DOHH2 (cell line): ENCODE measurements around the gene MYCL.

Experiments used
- H3F3A ChIP-seq: fragments of 200-600 bp; sonication (generic), shearing (Covaris generic); 2 replicates; pipeline ENCODE4 v1.6.0; 2016; ENCODE audit warnings: antibody characterized with exemption, mild to moderate bottlenecking; ENCODE audit not compliant: control insufficient read depth, insufficient read depth
- H3K27ac ChIP-seq: fragments of 200-600 bp; sonication (generic); 2 replicates; pipeline ENCODE4 v1.5.1; 2014; ENCODE audit warnings: low read depth, mild to moderate bottlenecking, low read length, moderate library complexity
- H3K27me3 ChIP-seq: fragments of 200-600 bp; sonication (generic); 2 replicates; pipeline ENCODE4 v1.6.1; 2014; ENCODE audit warnings: mild to moderate bottlenecking, low read length, mixed read lengths; ENCODE audit not compliant: control insufficient read depth
- H3K36me3 ChIP-seq: fragments of 200-600 bp; sonication (generic); 2 replicates; pipeline ENCODE4 v1.6.1; 2014; ENCODE audit warnings: mild to moderate bottlenecking, low read length, moderate library complexity, mixed read lengths; ENCODE audit not compliant: control insufficient read depth
- H3K4me1 ChIP-seq: fragments of 200-600 bp; sonication (generic); 2 replicates; pipeline ENCODE4 v1.6.1; 2014; ENCODE audit warnings: mild to moderate bottlenecking, low read length, mixed read lengths; ENCODE audit not compliant: control insufficient read depth
- H3K4me2 ChIP-seq: fragments of 200-600 bp; sonication (generic); 2 replicates; pipeline ENCODE4 v1.6.0; 2014; ENCODE audit warnings: mild to moderate bottlenecking, low read length, moderate library complexity
- H3K4me3 ChIP-seq: fragments of 200-600 bp; sonication (generic); 2 replicates; pipeline ENCODE4 v1.5.1; 2014; ENCODE audit warnings: mild to moderate bottlenecking, low read length, mixed read lengths
- H3K79me2 ChIP-seq: fragments of 200-600 bp; sonication (generic); 2 replicates; pipeline ENCODE4 v1.6.1; 2014; ENCODE audit warnings: mild to moderate bottlenecking, low read length, mixed read lengths; ENCODE audit not compliant: control insufficient read depth
- H3K9me2 ChIP-seq: fragments of 200-600 bp; sonication (generic); replicated peaks from 2 replicates; pipeline ENCODE4 v1.6.1; 2014; ENCODE audit warnings: mild to moderate bottlenecking, low read length, mixed read lengths; ENCODE audit not compliant: control insufficient read depth
- H3K9me3 ChIP-seq: fragments of 200-600 bp; sonication (generic); 2 replicates; pipeline ENCODE4 v1.6.1; 2014; ENCODE audit warnings: antibody characterized with exemption, low read length, mixed read lengths; ENCODE audit not compliant: control insufficient read depth, insufficient read depth
- H4K20me1 ChIP-seq: fragments of 200-600 bp; sonication (generic); 2 replicates; pipeline ENCODE4 v1.6.0; 2014; ENCODE audit warnings: low read depth, mild to moderate bottlenecking, antibody characterized with exemption, low read length, moderate library complexity; ENCODE audit not compliant: control insufficient read depth, insufficient read depth
- CTCF ChIP-seq: fragments of 200-600 bp; sonication (generic); IDR thresholded peaks from one replicate; pipeline ENCODE4 v1.5.1; 2014; ENCODE audit warnings: antibody characterized with exemption, mild to moderate bottlenecking, low read depth, low read length; ENCODE audit not compliant: poor library complexity, severe bottlenecking
- EZH2phosphoT487 ChIP-seq: fragments of 200-600 bp; sonication (generic); IDR thresholded peaks from 2 replicates; pipeline ENCODE4 v1.6.1; 2017; ENCODE audit warnings: borderline replicate concordance, mild to moderate bottlenecking, antibody characterized with exemption, low read length, moderate library complexity, mixed read lengths

MYCL gene

GRCh38 chr1:39908534-39908933 lies 6.8 kb upstream of the MYCL start:
- no peak overlapping the region for H3K27ac ChIP-seq
- peaks cover 6% of the 10 kb centered on the region; the same call in 1 of the 2 replicates for H3K9me3 ChIP-seq
- H3K36me3 ChIP-seq, result no peaks in the 10 kb centered on the region
- no peaks in the 10 kb centered on the region for H3F3A ChIP-seq
- no peak overlapping the region for H3K4me3 ChIP-seq
- H3K27me3 ChIP-seq, result peaks cover 6% of the 10 kb centered on the region; the same call in 1 of the 2 replicates
- no peaks in the 10 kb centered on the region for H3K9me2 ChIP-seq
- H3K4me2 ChIP-seq, result no peak overlapping the region
- no peaks in the 10 kb centered on the region for H4K20me1 ChIP-seq
- TF ChIP-seq EZH2phosphoT487 (no peak), CTCF (no peak)
- H3K79me2 ChIP-seq, result no peaks in the 10 kb centered on the region
- peaks cover 9% of the 10 kb centered on the region for H3K4me1 ChIP-seq

GRCh38 chr1:39907528-39908453 lies 6.1 kb upstream of the MYCL start:
- Histone ChIP-seq H3K9me2 (no peaks in the 10 kb centered on the region), H3K9me3 (peaks cover 6% of the 10 kb centered on the region; the same call in 1 of the 2 replicates), H3K27me3 (peaks cover 13% of the 10 kb centered on the region), H3K4me2 (no peak overlapping the region), H4K20me1 (no peaks in the 10 kb centered on the region), H3K27ac (no peak overlapping the region), H3K79me2 (no peaks in the 10 kb centered on the region), H3K36me3 (no peaks in the 10 kb centered on the region), H3K4me1 (peaks cover 9% of the 10 kb centered on the region), H3F3A (no peaks in the 10 kb centered on the region), H3K4me3 (no peak overlapping the region)
- TF ChIP-seq CTCF, result no peak
- TF ChIP-seq EZH2phosphoT487, result no peak

- TF ChIP-seq CTCF, result no peak
- TF ChIP-seq EZH2phosphoT487, result no peak
- H3K9me2 ChIP-seq, result no peaks in the 10 kb centered on the region
- no peak overlapping the region for H3K4me2 ChIP-seq
- no peaks in the 10 kb centered on the region for H4K20me1 ChIP-seq
- no peaks in the 10 kb centered on the region for H3K36me3 ChIP-seq
- no peak overlapping the region for H3K4me3 ChIP-seq
- H3K4me1 ChIP-seq, result peaks cover 21% of the 10 kb centered on the region
- H3K79me2 ChIP-seq, result no peaks in the 10 kb centered on the region
- no peak overlapping the region for H3K27ac ChIP-seq
- peaks cover 6% of the 10 kb centered on the region; the same call in 1 of the 2 replicates for H3K9me3 ChIP-seq
- H3K27me3 ChIP-seq, result peaks cover 30% of the 10 kb centered on the region
- H3F3A ChIP-seq, result no peaks in the 10 kb centered on the region
Observed at GRCh38 chr1:39905172-39905571, 3.5 kb upstream of the MYCL start.
